ENCODE measurements around the gene DCTD.

Gene DCTD

GRCh38 chr4:182928061-182928460, 10.9 kb upstream of the DCTD start:
- 0 out of 2 replicates have a peak, but pooled peaks have one; percentile 17 for TF ChIP-seq CTCF (IDR thresholded peaks at IDR 0.05; ENCODE audit: borderline replicate concordance, insufficient read depth, low read depth, low read length)

DNA sequence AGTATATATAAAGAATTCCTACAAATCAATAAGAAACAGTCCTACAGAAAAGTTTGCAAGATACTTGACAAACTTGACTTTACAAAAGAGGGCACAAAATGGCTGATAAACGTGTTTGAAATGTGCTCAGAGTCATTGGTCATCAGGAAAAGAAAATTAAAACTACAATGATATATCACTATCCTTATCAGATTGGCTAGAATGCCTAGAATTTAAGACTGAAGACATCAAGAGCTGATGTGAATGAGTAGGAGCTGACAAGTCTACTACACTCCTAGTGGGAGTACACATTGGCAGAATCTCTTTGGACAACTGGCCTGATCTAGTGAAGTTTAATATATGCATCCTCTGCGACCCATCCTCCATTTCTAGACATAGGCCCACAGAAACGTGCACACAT, 10.3 kb upstream of the DCTD start:
- no peak for TF ChIP-seq CTCF (IDR thresholded peaks at IDR 0.05; ENCODE audit: borderline replicate concordance, insufficient read depth, low read depth, low read length)
- no peak overlapping the region for H3K4me3 ChIP-seq (ENCODE audit: low read depth, low read length)

More at GRCh38 chr4:182928061-182928460, 10.9 kb upstream of the DCTD start:
- H3K4me3 ChIP-seq (ENCODE audit: low read depth, low read length), result no peak overlapping the region

- no peak for TF ChIP-seq CTCF (IDR thresholded peaks at IDR 0.05; ENCODE audit: borderline replicate concordance, insufficient read depth, low read depth, low read length)
These were observed 8.7 kb upstream of the DCTD start for GRCh38 chr4:182925855-182926254.

DNA sequence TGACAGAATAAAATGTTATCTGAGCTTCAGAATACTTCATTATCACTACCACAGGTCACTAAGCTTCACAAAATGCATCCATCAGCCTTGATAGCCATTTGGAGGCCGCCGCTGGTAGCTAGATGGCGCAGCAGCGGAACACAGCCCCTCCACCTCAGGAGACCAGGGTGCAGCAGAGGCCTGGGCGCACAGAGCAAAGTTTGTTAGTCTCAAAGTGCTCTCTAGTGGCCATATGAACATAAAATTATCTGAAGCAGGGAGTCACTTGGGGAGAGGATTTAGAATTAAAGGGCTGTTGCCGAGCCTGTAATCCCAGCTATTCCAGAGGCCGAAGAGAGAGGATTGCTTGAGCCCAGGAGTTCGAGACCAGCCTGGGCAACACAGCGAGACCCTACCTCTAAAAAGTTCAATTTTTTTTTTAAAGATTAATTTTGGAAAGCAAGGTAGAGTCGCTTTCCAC, 8.1 kb upstream of the DCTD start:
- H3K4me3 ChIP-seq (ENCODE audit: low read depth, low read length), result no peak overlapping the region

More at GRCh38 chr4:182925855-182926254, 8.7 kb upstream of the DCTD start:
- no peak overlapping the region for H3K4me3 ChIP-seq (ENCODE audit: low read depth, low read length)

DNA sequence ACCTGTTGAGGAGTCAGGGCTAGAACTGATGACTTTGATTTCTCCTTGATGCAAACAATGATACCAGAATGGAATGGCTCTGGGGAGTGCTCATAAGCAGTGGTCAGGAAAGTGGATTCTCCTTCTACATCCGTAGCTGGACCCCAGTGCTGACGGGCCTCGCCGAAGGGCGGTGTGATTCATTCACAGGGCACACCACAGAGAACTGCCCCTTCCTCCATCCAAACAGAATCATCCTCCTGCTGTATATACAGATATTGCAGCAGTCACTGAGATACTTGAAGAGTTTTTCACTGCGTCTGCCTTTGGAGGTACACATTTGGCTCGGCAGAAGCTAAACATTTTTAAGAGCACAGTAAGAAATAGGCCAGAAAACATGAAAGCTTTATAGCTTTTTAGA, 7.3 kb upstream of the DCTD start:
- no peak overlapping the region for H3K4me3 ChIP-seq (ENCODE audit: low read depth, low read length)
- TF ChIP-seq CTCF (IDR thresholded peaks at IDR 0.05; ENCODE audit: borderline replicate concordance, insufficient read depth, low read depth, low read length), result no peak

More for the DNA sequence above, 8.1 kb upstream of the DCTD start:
- peak; percentile 67 for TF ChIP-seq CTCF (IDR thresholded peaks at IDR 0.05; ENCODE audit: borderline replicate concordance, insufficient read depth, low read depth, low read length)

DNA sequence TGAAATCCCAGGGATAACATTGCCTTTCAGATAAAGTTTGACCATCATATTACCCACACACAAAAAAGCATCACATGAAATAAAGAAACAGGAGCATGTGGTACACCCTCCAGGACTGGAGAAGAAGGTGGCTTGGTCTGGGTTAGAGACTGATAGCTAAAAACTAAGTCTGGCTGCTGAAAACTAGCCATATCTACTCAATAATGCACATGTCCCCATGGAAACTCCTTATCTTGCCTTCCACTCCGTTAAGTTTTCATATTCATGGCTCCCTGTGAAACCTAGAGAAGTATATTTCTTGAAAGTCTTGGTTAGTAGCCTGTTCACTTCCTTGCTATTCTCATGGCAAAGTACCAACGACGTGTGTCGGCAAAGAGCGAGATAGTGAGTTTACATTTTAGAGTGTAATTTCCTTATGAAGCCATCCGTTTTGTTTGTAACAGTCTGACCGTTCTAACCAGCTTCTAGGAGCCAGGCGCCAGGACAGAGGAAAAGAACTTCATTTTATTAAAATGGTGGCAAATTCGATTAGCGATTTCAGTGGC, 6.7 kb upstream of the DCTD start:
- no peak overlapping the region for H3K4me3 ChIP-seq (ENCODE audit: low read depth, low read length)
- TF ChIP-seq CTCF (IDR thresholded peaks at IDR 0.05; ENCODE audit: borderline replicate concordance, insufficient read depth, low read depth, low read length), result no peak

- TF ChIP-seq CTCF (IDR thresholded peaks at IDR 0.05; ENCODE audit: borderline replicate concordance, insufficient read depth, low read depth, low read length), result no peak
- H3K4me3 ChIP-seq (ENCODE audit: low read depth, low read length), result no peak overlapping the region
These were observed 6.2 kb upstream of the DCTD start for GRCh38 chr4:182923366-182923765.

All from GM12875 (cell line).